WERI-Rb-1 (cell line): ENCODE data around the gene UBE2K.
"Not testable (repeated sequence)": the region's sequence is repeated elsewhere in the genome, so short reads cannot be mapped to it uniquely, and the experiment has no call there.

Experiments used
- DNase-seq: peaks from one replicate; pipeline ENCODE4 v3.0.0-alpha.2; 2020
- H3K27ac ChIP-seq: fragments of 250-450 bp; sonication (Bioruptor Pico); 2 replicates; pipeline ENCODE4 v1.5.1; 2020; ENCODE audit warnings: mild to moderate bottlenecking, moderate library complexity
- H3K27me3 ChIP-seq: fragments of 250-450 bp; sonication (Bioruptor Pico); 2 replicates; pipeline ENCODE4 v1.5.1; 2021; ENCODE audit warnings: mild to moderate bottlenecking, low read depth, moderate library complexity; ENCODE audit not compliant: insufficient read depth, severe bottlenecking
- H3K36me3 ChIP-seq: fragments of 250-450 bp; sonication (Bioruptor Pico); 2 replicates; pipeline ENCODE4 v1.5.1; 2020; ENCODE audit warnings: mild to moderate bottlenecking, moderate library complexity
- H3K4me3 ChIP-seq: 2 replicates; pipeline ENCODE4 v1.5.1; 2011; ENCODE audit warnings: low read depth, mild to moderate bottlenecking, control low read depth, low read length
- H3K9me3 ChIP-seq: fragments of 250-450 bp; sonication (Bioruptor Pico); 2 replicates; pipeline ENCODE4 v1.5.1; 2021; ENCODE audit warnings: mild to moderate bottlenecking, moderate library complexity; ENCODE audit not compliant: severe bottlenecking
- CTCF ChIP-seq: IDR thresholded peaks from 2 replicates; pipeline ENCODE4 v1.5.1; 2011; ENCODE audit warnings: low read depth, mild to moderate bottlenecking, control low read depth, inconsistent platforms, low read length

The UBE2K gene

GRCh38 chr4:39697740-39698423 is at the start of gene UBE2K:
TSS of gene UBE2K (plus strand) at chr4:39698136. CDS start at chr4:39698328, 192 bp downstream.
- Histone ChIP-seq H3K27ac (peak within 1 kb of the TSS; percentile 96), H3K36me3 (peaks cover 36% of the 10 kb centered on the region), H3K27me3 (no peaks in the 10 kb centered on the region), H3K9me3 (no peaks in the 10 kb centered on the region), H3K4me3 (peak within 1 kb of the TSS; percentile 81)
- DNase-seq = peak; percentile 94
- TF ChIP-seq CTCF = no peak

- no peak overlapping the region for H3K27ac ChIP-seq
- no peak overlapping the region for H3K4me3 ChIP-seq
- no peak for DNase-seq
- H3K9me3 ChIP-seq = no peaks in the 10 kb centered on the region
- peaks cover 11% of the 10 kb centered on the region for H3K36me3 ChIP-seq
- TF ChIP-seq CTCF = no peak
- H3K27me3 ChIP-seq = no peaks in the 10 kb centered on the region
Measured at GRCh38 chr4:39648213-39648612, 49.7 kb upstream of the UBE2K start.

- no peak for TF ChIP-seq CTCF
- Histone ChIP-seq H3K9me3 (no peaks in the 10 kb centered on the region), H3K27ac (no peak overlapping the region; the same call in 1 of the 2 replicates), H3K27me3 (no peaks in the 10 kb centered on the region), H3K36me3 (peaks cover 11% of the 10 kb centered on the region), H3K4me3 (no peak overlapping the region)
- DNase-seq = no peak
Measured at GRCh38 chr4:39648827-39649558, 48.9 kb upstream of the UBE2K start.

- no peak for DNase-seq
- H3K27ac ChIP-seq = no peak overlapping the region; the same call in 1 of the 2 replicates
- no peak for TF ChIP-seq CTCF
Measured at GRCh38 chr4:39649639-39650265, 48.2 kb upstream of the UBE2K start.

GRCh38 chr4:39651586-39651985 is 46.4 kb upstream of the UBE2K start:
- not testable (repeated sequence) for H3K36me3 ChIP-seq, H3K27me3 ChIP-seq, H3K9me3 ChIP-seq, H3K27ac ChIP-seq, DNase-seq, H3K4me3 ChIP-seq

More at GRCh38 chr4:39649639-39650265, 48.2 kb upstream of the UBE2K start:
- Histone ChIP-seq H3K27me3 (no peaks in the 10 kb centered on the region), H3K9me3 (no peaks in the 10 kb centered on the region), H3K36me3 (peaks cover 11% of the 10 kb centered on the region), H3K4me3 (no peak overlapping the region)

GRCh38 chr4:39655211-39655610 is 42.7 kb upstream of the UBE2K start:
- H3K27ac ChIP-seq = no peak overlapping the region
- no peaks in the 10 kb centered on the region for H3K27me3 ChIP-seq
- H3K4me3 ChIP-seq = no peak overlapping the region
- no peaks in the 10 kb centered on the region for H3K9me3 ChIP-seq
- no peak for DNase-seq
- no peaks in the 10 kb centered on the region; the same call in 1 of the 2 replicates for H3K36me3 ChIP-seq
- no peak for TF ChIP-seq CTCF
